Right forelimb (tissue), 1 donor: ENCODE results near the gene CALN1.
"Not testable (repeated sequence)": the region's sequence is repeated elsewhere in the genome, so short reads cannot be mapped to it uniquely, and the experiment has no call there.

Experiments
- DNase-seq: peaks from one replicate; pipeline ENCODE4 v3.0.0-alpha.2; 2018

Gene CALN1

GRCh38 chr7:72412121-72412618 lies at the start of gene CALN1:
Gene CALN1, minus strand, starts transcription at chr7:72412338.
- not testable (repeated sequence) for DNase-seq

- DNase-seq, result no peak
Measured at GRCh38 chr7:72453471-72453870, 41.3 kb upstream of the CALN1 start.

- DNase-seq, result no peak
Measured at GRCh38 chr7:72447465-72448204, 35.5 kb upstream of the CALN1 start.

GRCh38 chr7:72446591-72447462 lies 34.7 kb upstream of the CALN1 start:
- no peak for DNase-seq

GRCh38 chr7:72446131-72446530 lies 34.0 kb upstream of the CALN1 start:
- DNase-seq, result no peak

GRCh38 chr7:72445580-72445979 lies 33.4 kb upstream of the CALN1 start:
- DNase-seq, result no peak

- DNase-seq, result no peak
Measured at GRCh38 chr7:72445075-72445474, 32.9 kb upstream of the CALN1 start.

GRCh38 chr7:72444026-72444776 lies 32.1 kb upstream of the CALN1 start:
- no peak for DNase-seq

GRCh38 chr7:72441791-72442190 lies 29.7 kb upstream of the CALN1 start:
- no peak for DNase-seq

GRCh38 chr7:72438491-72438890 lies 26.4 kb upstream of the CALN1 start:
- no peak for DNase-seq

GRCh38 chr7:72437610-72438009 lies 25.5 kb upstream of the CALN1 start:
- DNase-seq, result no peak

- DNase-seq, result no peak
Measured at GRCh38 chr7:72437061-72437585, 25.0 kb upstream of the CALN1 start.

GRCh38 chr7:72435925-72436480 lies 23.9 kb upstream of the CALN1 start:
- no peak for DNase-seq

- no peak for DNase-seq
Measured at GRCh38 chr7:72435366-72435765, 23.2 kb upstream of the CALN1 start.

GRCh38 chr7:72430531-72430930 lies 18.4 kb upstream of the CALN1 start:
- DNase-seq, result no peak

GRCh38 chr7:72429316-72429715 lies 17.2 kb upstream of the CALN1 start:
- DNase-seq, result no peak

GRCh38 chr7:72416846-72417245 lies 4.7 kb upstream of the CALN1 start:
- DNase-seq, result no peak

- DNase-seq, result no peak
Measured at GRCh38 chr7:72415586-72415985, 3.4 kb upstream of the CALN1 start.

GRCh38 chr7:72413886-72414285 lies 1.7 kb upstream of the CALN1 start:
- DNase-seq, result no peak

GRCh38 chr7:72413290-72413689 lies 1.2 kb upstream of the CALN1 start:
- DNase-seq, result no peak

GRCh38 chr7:72411419-72411818 lies 719 bp downstream of the CALN1 start:
- no peak for DNase-seq

- no peak for DNase-seq
Measured at GRCh38 chr7:72409638-72410015, 2.5 kb downstream of the CALN1 start.
